Kidney epithelial cell (primary cell): ENCODE results near the gene FAM163B. TPM values are rescaled to one million over a fixed set of nuclear protein-coding genes. Genes with fewer than 3 reads are reported as not detected.

Experiments used
- DNase-seq: peaks from one replicate; pipeline ENCODE4 v3.0.0-alpha.2; 2010; ENCODE audit warnings: low read depth
- H3K27me3 ChIP-seq: 2 replicates; pipeline ENCODE4 v1.6.0; 2011; ENCODE audit warnings: low read length; ENCODE audit not compliant: control insufficient read depth, insufficient read depth
- H3K36me3 ChIP-seq: 2 replicates; pipeline ENCODE4 v1.5.1; 2011; ENCODE audit warnings: low read length; ENCODE audit not compliant: control insufficient read depth, insufficient read depth
- H3K4me3 ChIP-seq: 2 replicates; pipeline ENCODE4 v1.5.1; 2011; ENCODE audit warnings: low read depth, mild to moderate bottlenecking, control low read depth, low read length
- CTCF ChIP-seq: IDR thresholded peaks from 2 replicates; pipeline ENCODE4 v1.5.1; 2011; ENCODE audit warnings: mild to moderate bottlenecking, moderate library complexity, low read length, control low read depth, inconsistent platforms; ENCODE audit not compliant: insufficient read depth, poor library complexity, severe bottlenecking
- total RNA-seq: library from RNA; depleted of rRNA; stranded (reverse); fragments of >200 nt; gene quantifications from 2 replicates; pipeline ENCODE4 v1.2.3, GENCODE V29; 2015

Gene FAM163B
- total RNA-seq, 1 donor from 2014 or later = not detected

GRCh38 chr9:133563291-133563796, 45.8 kb downstream of the FAM163B start:
- no peak for TF ChIP-seq CTCF

GRCh38 chr9:133562611-133563290, 46.4 kb downstream of the FAM163B start:
- no peak for TF ChIP-seq CTCF
- H3K27me3 ChIP-seq = peaks cover 19% of the 10 kb centered on the region

More at GRCh38 chr9:133563291-133563796, 45.8 kb downstream of the FAM163B start:
- no peak overlapping the region for H3K4me3 ChIP-seq
- no peak for DNase-seq
- H3K36me3 ChIP-seq = no peaks in the 10 kb centered on the region
- H3K27me3 ChIP-seq = peaks cover 19% of the 10 kb centered on the region

GRCh38 chr9:133561976-133562554, 47.1 kb downstream of the FAM163B start:
- peaks cover 19% of the 10 kb centered on the region for H3K27me3 ChIP-seq
- H3K36me3 ChIP-seq = no peaks in the 10 kb centered on the region
- no peak for TF ChIP-seq CTCF
- no peak for DNase-seq
- H3K4me3 ChIP-seq = no peak overlapping the region

More at GRCh38 chr9:133562611-133563290, 46.4 kb downstream of the FAM163B start:
- no peak overlapping the region for H3K4me3 ChIP-seq
- H3K36me3 ChIP-seq = no peaks in the 10 kb centered on the region
- no peak for DNase-seq

- TF ChIP-seq CTCF = no peak
- Histone ChIP-seq H3K27me3 (peaks cover 17% of the 10 kb centered on the region), H3K4me3 (no peak overlapping the region), H3K36me3 (no peaks in the 10 kb centered on the region)
- DNase-seq = no peak
Observed at GRCh38 chr9:133560944-133561343, 48.2 kb downstream of the FAM163B start.

- no peak for DNase-seq
- Histone ChIP-seq H3K4me3 (no peak overlapping the region), H3K27me3 (peaks cover 10% of the 10 kb centered on the region), H3K36me3 (no peaks in the 10 kb centered on the region)
- TF ChIP-seq CTCF = no peak
Observed at GRCh38 chr9:133560311-133560710, 48.9 kb downstream of the FAM163B start.
